PC-3 (cell line): ENCODE data around the gene ITCH. TPM values are rescaled to one million over a fixed set of nuclear protein-coding genes. Genes with fewer than 3 reads are reported as not detected.

Experiments
- ATAC-seq: fragments of 200-7000 bp; cut with Tn5 transposase; 2 replicates; pipeline ENCODE4 v1.9.1; 2020; ENCODE audit warnings: mild to moderate bottlenecking, moderate library complexity
- BruUV-seq: library from RNA; stranded (reverse); fragments of 400-500 nt; replicated peaks from 2 replicates; lab custom pipeline; 2021; lab: Mats Ljungman, UMichigan
- CTCF ChIA-PET: fragments of 300-600 bp; sonication (Branson Sonifier 250); formaldehyde crosslinking; loops from one replicate; lab custom pipeline; 2022; ENCODE audit warnings: antibody characterized with exemption; lab: Charles Lee
- POLR2A ChIA-PET: fragments of 300-600 bp; sonication (Branson Sonifier 250); formaldehyde crosslinking; loops from one replicate; lab custom pipeline; 2022; ENCODE audit warnings: antibody characterized with exemption; ENCODE audit not compliant: unreplicated experiment; lab: Charles Lee
- DNase-seq: peaks from one replicate; pipeline ENCODE4 v3.0.0-alpha.2; 2015
- H2AFZ ChIP-seq: fragments of 300-600 bp; sonication (generic); 2 replicates; pipeline ENCODE4 v1.6.0; 2016; ENCODE audit warnings: antibody characterized with exemption, low read length
- H3F3A ChIP-seq: fragments of 300-600 bp; sonication (generic); one replicate; pipeline ENCODE4 v1.6.0; 2017; ENCODE audit warnings: antibody characterized with exemption, low read length, control low read depth, mild to moderate bottlenecking; ENCODE audit not compliant: unreplicated experiment
- H3K27ac ChIP-seq: fragments of 300-600 bp; sonication (generic); 2 replicates; pipeline ENCODE4 v1.5.1; 2016; ENCODE audit warnings: mild to moderate bottlenecking, low read length
- H3K27me3 ChIP-seq: fragments of 300-600 bp; sonication (generic); 2 replicates; pipeline ENCODE4 v1.6.1; 2016; ENCODE audit warnings: low read length, mixed read lengths
- H3K36me3 ChIP-seq: fragments of 300-600 bp; sonication (generic); 2 replicates; pipeline ENCODE4 v1.6.1; 2016; ENCODE audit warnings: low read depth, mixed run types, low read length, mixed read lengths
- H3K4me1 ChIP-seq: fragments of 300-600 bp; sonication (generic); 2 replicates; pipeline ENCODE4 v1.5.1; 2016; ENCODE audit warnings: low read length; ENCODE audit not compliant: insufficient read depth
- H3K4me2 ChIP-seq: fragments of 300-600 bp; sonication (generic); 2 replicates; pipeline ENCODE4 v1.6.0; 2016; ENCODE audit warnings: low read length
- H3K4me3 ChIP-seq: fragments of 300-600 bp; sonication (generic); 2 replicates; pipeline ENCODE4 v1.5.1; 2016; ENCODE audit warnings: mild to moderate bottlenecking, low read length, mixed read lengths
- H3K79me2 ChIP-seq: fragments of 300-600 bp; sonication (generic); 2 replicates; pipeline ENCODE4 v1.6.1; 2017; ENCODE audit warnings: low read length, mixed read lengths
- H3K9ac ChIP-seq: fragments of 300-600 bp; sonication (generic); 2 replicates; pipeline ENCODE4 v1.6.0; 2016; ENCODE audit warnings: mild to moderate bottlenecking, low read length
- H3K9me2 ChIP-seq: fragments of 300-600 bp; sonication (generic); replicated peaks from 2 replicates; pipeline ENCODE4 v1.6.1; 2016; ENCODE audit warnings: mixed run types, low read length, mixed read lengths
- H3K9me3 ChIP-seq: fragments of 300-600 bp; sonication (generic); 2 replicates; pipeline ENCODE4 v1.6.1; 2016; ENCODE audit warnings: low read length, mixed read lengths
- H4K20me1 ChIP-seq: fragments of 300-600 bp; sonication (generic); 2 replicates; pipeline ENCODE4 v1.6.1; 2016; ENCODE audit warnings: low read length, mixed read lengths
- EZH2 ChIP-seq: fragments of 300-600 bp; sonication (generic); IDR thresholded peaks from one replicate; pipeline ENCODE4 v1.6.1; 2017; ENCODE audit warnings: antibody characterized with exemption, mild to moderate bottlenecking, low read length; ENCODE audit not compliant: unreplicated experiment
- EZH2phosphoT487 ChIP-seq: fragments of 300-600 bp; sonication (generic); IDR thresholded peaks from 2 replicates; pipeline ENCODE4 v1.6.1; 2018; ENCODE audit warnings: mild to moderate bottlenecking, antibody characterized with exemption, low read length, borderline replicate concordance
- intact Hi-C: fragments of 100-400 bp; cut with micrococcal nuclease; formaldehyde crosslinking; loops from 2 replicates; pipeline ENCODE4 v1.9.0; 2023
- total RNA-seq: library from RNA; depleted of rRNA; stranded (reverse); fragments of >200 nt; gene quantifications from 2 replicates; pipeline ENCODE4 v1.2.3, GENCODE V29; 2014
- TF ChIP-seq, protein P1 (sequence below): fragments of 300-600 bp; sonication (generic); conservative IDR thresholded peaks from 2 replicates; pipeline ENCODE4 v1.5.1; 2017; ENCODE audit warnings: antibody characterized with exemption, low read depth, mild to moderate bottlenecking, low read length

The ITCH gene
- total RNA-seq, 1 experiment from 2014 or later = 54.8 TPM

GRCh38 chr20:34515484-34516246 lies 152.6 kb downstream of the ITCH start:
- ChIA-PET CTCF (interaction anchor here (0.5 to 2.4 kb wide), 3 partner anchors 101 to 203 kb away, joined by 3 to 12 read pairs (median 4); no protein-coding TSS in a partner anchor), POLR2A (interaction anchor here (0.5 to 2.5 kb wide), 6 partner anchors 10 to 188 kb away, joined by 3 to 26 read pairs (median 5); partner anchors contain the start of genes ITCH and TP53INP2)
- H3K9me2 ChIP-seq = no peaks in the 10 kb centered on the region
- DNase-seq = peak; percentile 78
- TF ChIP-seq EZH2phosphoT487 = no peak
- no peak for TF ChIP-seq EZH2
- TF ChIP-seq, protein P1, sequence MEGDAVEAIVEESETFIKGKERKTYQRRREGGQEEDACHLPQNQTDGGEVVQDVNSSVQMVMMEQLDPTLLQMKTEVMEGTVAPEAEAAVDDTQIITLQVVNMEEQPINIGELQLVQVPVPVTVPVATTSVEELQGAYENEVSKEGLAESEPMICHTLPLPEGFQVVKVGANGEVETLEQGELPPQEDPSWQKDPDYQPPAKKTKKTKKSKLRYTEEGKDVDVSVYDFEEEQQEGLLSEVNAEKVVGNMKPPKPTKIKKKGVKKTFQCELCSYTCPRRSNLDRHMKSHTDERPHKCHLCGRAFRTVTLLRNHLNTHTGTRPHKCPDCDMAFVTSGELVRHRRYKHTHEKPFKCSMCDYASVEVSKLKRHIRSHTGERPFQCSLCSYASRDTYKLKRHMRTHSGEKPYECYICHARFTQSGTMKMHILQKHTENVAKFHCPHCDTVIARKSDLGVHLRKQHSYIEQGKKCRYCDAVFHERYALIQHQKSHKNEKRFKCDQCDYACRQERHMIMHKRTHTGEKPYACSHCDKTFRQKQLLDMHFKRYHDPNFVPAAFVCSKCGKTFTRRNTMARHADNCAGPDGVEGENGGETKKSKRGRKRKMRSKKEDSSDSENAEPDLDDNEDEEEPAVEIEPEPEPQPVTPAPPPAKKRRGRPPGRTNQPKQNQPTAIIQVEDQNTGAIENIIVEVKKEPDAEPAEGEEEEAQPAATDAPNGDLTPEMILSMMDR = no peak
- H3F3A ChIP-seq = no peaks in the 10 kb centered on the region
- peak overlapping the region; percentile 83 for H2AFZ ChIP-seq
- H3K4me3 ChIP-seq = peak overlapping the region; percentile 84
- peaks cover 16% of the 10 kb centered on the region for H3K4me1 ChIP-seq
- BruUV-seq = TSS peak; percentile 84
- intact Hi-C loops = loop anchor here (1.0 to 2.0 kb wide), 2 partner anchors 11 to 213 kb away; partner anchors contain the start of gene AHCY
- peak; percentile 80 for ATAC-seq
- H3K9me3 ChIP-seq = no peaks in the 10 kb centered on the region
- H3K9ac ChIP-seq = peak overlapping the region; percentile 91
- H3K36me3 ChIP-seq = peaks cover 5% of the 10 kb centered on the region; the same call in 1 of the 2 replicates
- peaks cover 41% of the 10 kb centered on the region for H3K79me2 ChIP-seq
- peak overlapping the region; percentile 73 for H3K27ac ChIP-seq
- H3K4me2 ChIP-seq = peak overlapping the region; percentile 94
- 0 out of 2 replicates have a peak, but pooled peaks cover 6% of the 10 kb centered on the region for H4K20me1 ChIP-seq
- H3K27me3 ChIP-seq = no peaks in the 10 kb centered on the region

DNA sequence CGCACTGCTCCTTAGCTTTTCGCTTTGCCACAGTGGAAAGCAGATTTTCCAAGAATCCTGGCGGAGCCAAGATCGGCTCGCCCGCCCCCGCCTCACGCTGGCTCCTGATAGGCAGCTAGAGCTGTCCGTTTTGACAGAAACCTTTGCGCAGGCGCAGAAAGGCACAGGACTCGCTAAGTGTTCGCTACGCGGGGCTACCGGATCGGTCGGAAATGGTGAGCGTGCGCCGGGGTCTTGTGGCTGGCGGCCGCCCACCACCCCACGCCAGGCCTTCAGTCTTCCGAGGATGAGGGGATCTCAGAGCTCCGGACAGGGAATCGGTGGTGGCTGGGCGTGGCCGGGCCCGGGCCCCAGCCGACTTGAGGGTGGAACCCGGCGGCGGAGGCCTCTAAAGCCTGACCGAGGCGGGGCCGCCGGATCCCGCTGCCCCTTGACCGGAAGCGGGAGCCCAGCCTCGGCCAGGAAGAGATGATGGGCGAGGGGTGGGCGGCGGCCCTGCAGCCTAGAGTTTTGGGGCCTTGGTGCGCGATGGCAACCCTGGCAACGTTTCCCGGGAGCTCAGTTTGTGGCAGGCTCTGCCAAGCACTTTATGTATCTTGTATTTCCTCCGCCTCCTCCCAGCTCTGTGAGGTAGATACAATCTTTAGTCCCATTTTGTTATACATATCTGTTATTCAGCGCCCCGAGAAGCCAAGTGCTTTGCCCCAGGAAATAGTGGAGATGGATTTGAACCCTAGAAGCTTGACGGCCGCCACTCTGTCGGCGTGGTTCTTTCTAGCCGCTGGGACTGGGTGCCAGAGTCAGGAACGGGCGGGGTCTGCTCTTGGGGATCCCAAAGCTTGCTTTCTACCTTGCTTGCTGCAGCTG lies 153.4 kb downstream of the ITCH start, which contains the start of gene DYNLRB1:
Gene DYNLRB1 (plus strand): TSS at position 176 of the 867 bp plus-strand sequence. CDS start 37 bp downstream, at position 213.
- peak; percentile 84 for ATAC-seq
- no peaks in the 10 kb centered on the region for H3K9me2 ChIP-seq
- DNase-seq = peak; percentile 98
- peak within 1 kb of the TSS; percentile 73 for H3K27ac ChIP-seq
- peaks cover 3% of the 10 kb centered on the region; the same call in 1 of the 2 replicates for H3K36me3 ChIP-seq
- intact Hi-C loops = loop anchor here (1.0 to 2.0 kb wide), 2 partner anchors 10 to 214 kb away; partner anchors contain the start of gene AHCY
- H4K20me1 ChIP-seq = 0 out of 2 replicates have a peak, but pooled peaks cover 6% of the 10 kb centered on the region
- H3K4me3 ChIP-seq = peak within 1 kb of the TSS; percentile 84
- CTCF ChIA-PET = interaction anchor here (0.5 to 2.4 kb wide), 2 partner anchors 154 to 204 kb away, joined by 4 to 12 read pairs; no protein-coding TSS in a partner anchor
- no peaks in the 10 kb centered on the region for H3K27me3 ChIP-seq
- H3K9ac ChIP-seq = peak within 1 kb of the TSS; percentile 91
- TF ChIP-seq, protein P1 = no peak
- TF ChIP-seq EZH2 (no peak), EZH2phosphoT487 (no peak)
- H3F3A ChIP-seq = no peaks in the 10 kb centered on the region
- TSS peak; percentile 50 for BruUV-seq
- peak within 1 kb of the TSS; percentile 83 for H2AFZ ChIP-seq
- POLR2A ChIA-PET = interaction anchor here (0.5 to 2.5 kb wide), 4 partner anchors 9 to 187 kb away, joined by 4 to 26 read pairs (median 5); partner anchors contain the start of genes ITCH and TP53INP2
- peaks cover 49% of the 10 kb centered on the region for H3K79me2 ChIP-seq
- H3K9me3 ChIP-seq = no peaks in the 10 kb centered on the region
- peak within 1 kb of the TSS; percentile 94 for H3K4me2 ChIP-seq
- peaks cover 16% of the 10 kb centered on the region for H3K4me1 ChIP-seq
